Measurements from ENCODE around the gene SCUBE1.

DNA sequence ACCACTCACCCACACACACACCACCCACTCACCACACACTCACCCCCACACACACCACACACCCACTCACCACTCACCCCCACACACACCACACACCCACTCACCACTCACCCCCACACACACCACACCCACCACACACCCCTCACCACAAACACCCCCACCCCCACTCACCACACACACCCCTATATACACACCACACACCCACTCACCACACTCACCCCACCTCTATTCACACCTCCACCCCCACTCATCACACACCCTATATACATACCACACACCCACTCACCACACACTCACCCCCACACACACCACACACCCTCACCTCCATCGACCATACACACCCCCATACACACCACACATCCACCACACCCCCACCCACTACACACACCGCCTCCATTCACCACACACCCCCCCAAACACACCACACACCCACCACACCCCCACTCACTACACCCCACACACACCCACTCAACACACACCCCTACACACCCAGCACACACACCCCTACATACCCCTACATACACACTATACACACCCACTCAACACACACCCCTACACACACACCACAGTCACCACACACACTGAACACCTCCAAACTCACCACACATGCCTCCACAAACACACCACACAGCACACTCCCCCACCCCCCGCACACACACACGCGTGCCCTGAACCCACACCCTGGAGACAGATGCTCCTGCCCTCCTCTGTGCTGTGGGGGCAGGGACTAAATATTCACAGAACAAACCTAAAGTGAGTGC, 137.2 kb downstream of the SCUBE1 start:
- TF ChIP-seq, protein P1, sequence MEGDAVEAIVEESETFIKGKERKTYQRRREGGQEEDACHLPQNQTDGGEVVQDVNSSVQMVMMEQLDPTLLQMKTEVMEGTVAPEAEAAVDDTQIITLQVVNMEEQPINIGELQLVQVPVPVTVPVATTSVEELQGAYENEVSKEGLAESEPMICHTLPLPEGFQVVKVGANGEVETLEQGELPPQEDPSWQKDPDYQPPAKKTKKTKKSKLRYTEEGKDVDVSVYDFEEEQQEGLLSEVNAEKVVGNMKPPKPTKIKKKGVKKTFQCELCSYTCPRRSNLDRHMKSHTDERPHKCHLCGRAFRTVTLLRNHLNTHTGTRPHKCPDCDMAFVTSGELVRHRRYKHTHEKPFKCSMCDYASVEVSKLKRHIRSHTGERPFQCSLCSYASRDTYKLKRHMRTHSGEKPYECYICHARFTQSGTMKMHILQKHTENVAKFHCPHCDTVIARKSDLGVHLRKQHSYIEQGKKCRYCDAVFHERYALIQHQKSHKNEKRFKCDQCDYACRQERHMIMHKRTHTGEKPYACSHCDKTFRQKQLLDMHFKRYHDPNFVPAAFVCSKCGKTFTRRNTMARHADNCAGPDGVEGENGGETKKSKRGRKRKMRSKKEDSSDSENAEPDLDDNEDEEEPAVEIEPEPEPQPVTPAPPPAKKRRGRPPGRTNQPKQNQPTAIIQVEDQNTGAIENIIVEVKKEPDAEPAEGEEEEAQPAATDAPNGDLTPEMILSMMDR (conservative IDR thresholded peaks at IDR 0.05; ENCODE audit: low read length) = no peak
- TF ChIP-seq EZH2phosphoT487 (IDR thresholded peaks at IDR 0.05; ENCODE audit: borderline replicate concordance) = no peak

Data from Loucy (cell line).